IPS DF 6.9 (cell line): ENCODE measurements around the gene SERPINA9.
"Not testable (repeated sequence)": the region's sequence is repeated elsewhere in the genome, so short reads cannot be mapped to it uniquely, and the experiment has no call there.

ENCODE experiments used
- DNase-seq: peaks from one replicate; pipeline ENCODE4 v3.0.0-alpha.2; 2013; ENCODE audit warnings: low read depth, low spot score
- H3K27ac ChIP-seq: one replicate; pipeline ENCODE4 v1.5.1; 2013; ENCODE audit warnings: low read length, control low read depth
- H3K27me3 ChIP-seq: 2 replicates; pipeline ENCODE4 v1.6.1; 2013; ENCODE audit warnings: mild to moderate bottlenecking, low read length; ENCODE audit not compliant: control insufficient read depth, insufficient read depth
- H3K36me3 ChIP-seq: 2 replicates; pipeline ENCODE4 v1.6.1; 2013; ENCODE audit warnings: low read length; ENCODE audit not compliant: control insufficient read depth, insufficient read depth
- H3K4me1 ChIP-seq: 2 replicates; pipeline ENCODE4 v1.6.1; 2013; ENCODE audit warnings: low read length; ENCODE audit not compliant: control insufficient read depth, insufficient read depth
- H3K4me3 ChIP-seq: 2 replicates; pipeline ENCODE4 v1.5.1; 2013; ENCODE audit warnings: mild to moderate bottlenecking, low read length
- H3K9me3 ChIP-seq: 2 replicates; pipeline ENCODE4 v1.6.1; 2013; ENCODE audit warnings: low read length, inconsistent platforms; ENCODE audit not compliant: control insufficient read depth, insufficient read depth
- WGBS: extraction: QIAGEN DNeasy Blood & Tissue Kit; methylation state at CpG from one replicate; pipeline ENCODE4 v1.1.7; 2013; ENCODE audit warnings: mixed read lengths, missing lambda C conversion rate; ENCODE audit not compliant: insufficient read length, insufficient coverage; 5-methylcytosine and 5-hydroxymethylcytosine counted together

SERPINA9 gene

DNA sequence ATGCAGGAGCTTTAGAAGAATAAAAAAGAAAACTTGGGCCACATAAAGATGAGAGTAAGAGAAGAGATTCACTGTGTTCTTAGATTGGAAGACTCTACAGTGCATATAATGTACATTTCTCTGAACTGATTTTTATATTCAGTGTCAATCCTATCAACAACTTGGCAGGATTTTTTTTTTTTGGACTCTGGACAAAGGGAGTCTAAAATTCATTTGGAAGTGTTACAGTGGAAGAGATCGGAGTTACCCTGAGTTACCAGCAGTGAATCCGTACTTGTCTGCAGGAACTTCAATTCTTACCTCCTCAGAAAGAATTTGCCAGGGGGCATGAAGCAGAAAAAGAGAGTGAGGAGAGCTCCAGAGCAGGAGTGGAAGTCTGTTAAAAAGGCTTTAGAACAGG is 47.4 kb downstream of the SERPINA9 start:
- H3K36me3 ChIP-seq = no peaks in the 10 kb centered on the region
- H3K9me3 ChIP-seq = no peaks in the 10 kb centered on the region
- no peak overlapping the region for H3K27ac ChIP-seq
- no peak overlapping the region for H3K4me3 ChIP-seq
- no peaks in the 10 kb centered on the region for H3K4me1 ChIP-seq
- H3K27me3 ChIP-seq = no peaks in the 10 kb centered on the region
- no CpG with 5 or more reads among the region's 2 CpGs for WGBS
- no peak for DNase-seq

DNA sequence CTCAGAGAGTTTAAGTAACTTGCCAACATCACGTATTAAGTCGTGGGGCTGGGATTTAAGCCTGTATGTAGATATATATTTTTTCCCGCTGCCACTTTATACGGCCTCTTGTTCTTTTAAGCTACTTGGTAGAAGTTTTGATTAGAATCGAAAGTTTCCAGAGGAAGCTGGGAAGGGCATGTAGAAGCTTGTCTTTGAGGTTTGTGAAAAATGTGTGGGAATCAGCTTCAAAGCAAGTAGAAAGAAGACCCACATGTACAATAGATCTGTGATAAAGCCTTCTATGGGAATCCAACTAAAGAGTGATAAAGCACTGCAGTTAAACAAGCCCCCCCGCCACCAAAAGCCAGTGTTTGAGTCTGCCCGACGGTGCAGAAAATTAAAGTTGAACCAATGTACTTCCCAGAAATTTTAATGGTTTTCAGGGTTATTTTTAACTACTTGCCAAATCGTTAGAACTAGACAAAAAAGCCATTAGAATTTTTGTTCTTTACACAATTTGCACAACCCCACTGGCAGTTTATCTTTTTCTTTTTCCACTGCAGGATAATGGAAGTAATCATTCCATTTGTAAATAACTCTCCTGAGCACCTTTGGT is 48.9 kb downstream of the SERPINA9 start:
- no peak for DNase-seq
- Histone ChIP-seq H3K27ac (no peak overlapping the region), H3K9me3 (no peaks in the 10 kb centered on the region), H3K4me1 (no peaks in the 10 kb centered on the region), H3K36me3 (no peaks in the 10 kb centered on the region), H3K4me3 (no peak overlapping the region), H3K27me3 (no peaks in the 10 kb centered on the region)
- WGBS = no CpG with 5 or more reads among the region's 9 CpGs

DNA sequence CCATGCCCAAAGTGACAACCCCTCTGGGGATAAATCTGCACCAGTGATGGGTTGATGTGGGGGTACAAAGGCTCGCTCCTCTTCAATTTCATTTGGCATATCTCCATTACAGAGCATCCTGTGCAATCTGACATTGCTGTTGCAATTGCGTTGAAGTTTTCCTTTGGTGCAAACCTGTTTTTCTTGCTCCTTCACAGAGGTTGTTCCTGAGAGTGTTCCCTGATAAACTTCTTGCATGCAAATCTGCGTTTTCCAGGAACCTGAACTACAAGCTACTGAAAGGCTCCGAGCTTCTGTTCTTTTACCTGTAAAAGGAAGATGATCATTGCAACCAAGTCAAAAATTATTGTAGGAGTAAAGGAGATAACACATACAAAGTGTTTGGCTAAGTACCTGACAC is 49.5 kb downstream of the SERPINA9 start:
- Histone ChIP-seq H3K36me3 (no peaks in the 10 kb centered on the region), H3K27me3 (no peaks in the 10 kb centered on the region)
- WGBS = no CpG with 5 or more reads among the region's 4 CpGs

DNA sequence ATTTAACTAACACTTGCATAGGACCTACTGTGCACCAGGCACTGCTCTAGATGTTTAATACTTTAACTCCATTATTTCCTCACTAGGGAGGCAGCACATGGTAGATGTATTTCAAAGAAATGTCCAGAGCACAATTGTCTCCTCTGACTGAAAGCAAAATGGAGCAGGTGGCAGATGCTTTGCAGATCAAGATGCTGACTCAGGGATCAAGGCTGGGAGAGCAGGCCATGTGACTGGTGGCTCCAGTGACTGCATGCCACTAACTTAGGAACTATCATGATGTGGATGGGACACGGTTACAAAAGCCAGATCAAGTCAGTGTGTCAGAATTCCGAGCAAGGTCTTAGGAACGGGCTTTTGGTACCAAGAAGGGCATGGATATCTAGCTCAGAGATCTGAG is 51.6 kb downstream of the SERPINA9 start:
- H3K27ac ChIP-seq = no peak overlapping the region
- H3K4me1 ChIP-seq = no peaks in the 10 kb centered on the region
- no peaks in the 10 kb centered on the region for H3K36me3 ChIP-seq
- no peaks in the 10 kb centered on the region for H3K9me3 ChIP-seq
- no peak overlapping the region for H3K4me3 ChIP-seq
- no peak for DNase-seq
- H3K27me3 ChIP-seq = no peaks in the 10 kb centered on the region
- no CpG with 5 or more reads among the region's 3 CpGs for WGBS

More for the DNA sequence above, 49.5 kb downstream of the SERPINA9 start:
- Histone ChIP-seq H3K4me1 (no peaks in the 10 kb centered on the region), H3K4me3 (no peak overlapping the region), H3K27ac (no peak overlapping the region), H3K9me3 (no peaks in the 10 kb centered on the region)
- no peak for DNase-seq

DNA sequence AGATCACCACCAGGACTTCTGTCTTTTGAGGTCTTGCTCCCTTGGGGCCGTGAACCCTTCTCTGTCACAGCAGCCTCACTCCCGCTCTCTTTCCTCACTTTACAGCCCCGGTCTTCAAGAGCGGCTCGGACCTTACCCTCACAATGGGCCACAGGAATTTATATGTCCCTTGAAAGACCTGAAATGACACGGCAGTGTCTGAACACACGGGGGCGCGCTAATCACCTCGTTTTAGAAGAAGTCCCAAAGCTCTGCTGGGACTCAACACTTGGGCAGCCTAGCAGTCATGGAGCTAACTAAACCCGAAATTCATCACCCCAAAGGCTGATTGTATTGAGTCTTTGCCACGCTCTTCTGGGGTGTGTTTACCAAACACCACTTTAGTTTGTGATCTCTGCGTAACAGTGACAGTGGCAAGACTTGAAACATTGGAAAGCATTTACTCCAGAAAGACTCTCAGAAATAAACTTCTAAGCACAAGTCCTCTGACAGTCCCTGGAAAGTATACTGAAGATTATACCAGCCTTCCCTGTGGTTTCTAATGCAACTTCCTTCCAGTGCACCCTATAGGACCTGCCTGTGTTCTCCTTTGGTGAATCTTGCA is 52.4 kb downstream of the SERPINA9 start:
- H3K36me3 ChIP-seq = no peaks in the 10 kb centered on the region
- H3K4me3 ChIP-seq = no peak overlapping the region
- H3K27ac ChIP-seq = no peak overlapping the region
- no peaks in the 10 kb centered on the region for H3K4me1 ChIP-seq
- WGBS = no CpG with 5 or more reads among the region's 13 CpGs
- no peaks in the 10 kb centered on the region for H3K27me3 ChIP-seq
- no peaks in the 10 kb centered on the region for H3K9me3 ChIP-seq
- DNase-seq = peak; percentile 82

DNA sequence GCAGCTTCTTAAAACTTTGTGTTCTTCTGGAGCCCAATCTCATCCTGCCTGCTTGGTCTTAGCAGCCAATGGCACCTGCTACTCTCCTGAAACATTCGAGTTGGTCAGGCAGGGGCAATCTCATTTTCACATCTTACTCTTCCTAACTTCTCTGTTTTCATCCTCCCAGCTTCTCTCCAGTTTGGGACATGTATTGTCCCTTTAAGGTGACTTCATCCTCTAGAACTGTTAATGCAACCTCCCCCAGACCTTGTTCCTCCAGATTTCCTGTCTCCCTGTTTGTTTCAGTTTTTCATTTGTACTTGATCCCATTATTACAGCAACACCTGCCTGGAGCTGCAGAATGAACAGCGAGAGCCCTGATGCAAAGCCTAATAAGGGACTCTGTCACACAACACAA is 54.7 kb downstream of the SERPINA9 start:
- no CpG with 5 or more reads among the region's 2 CpGs for WGBS
- no peaks in the 10 kb centered on the region for H3K27me3 ChIP-seq
- no peak for DNase-seq

DNA sequence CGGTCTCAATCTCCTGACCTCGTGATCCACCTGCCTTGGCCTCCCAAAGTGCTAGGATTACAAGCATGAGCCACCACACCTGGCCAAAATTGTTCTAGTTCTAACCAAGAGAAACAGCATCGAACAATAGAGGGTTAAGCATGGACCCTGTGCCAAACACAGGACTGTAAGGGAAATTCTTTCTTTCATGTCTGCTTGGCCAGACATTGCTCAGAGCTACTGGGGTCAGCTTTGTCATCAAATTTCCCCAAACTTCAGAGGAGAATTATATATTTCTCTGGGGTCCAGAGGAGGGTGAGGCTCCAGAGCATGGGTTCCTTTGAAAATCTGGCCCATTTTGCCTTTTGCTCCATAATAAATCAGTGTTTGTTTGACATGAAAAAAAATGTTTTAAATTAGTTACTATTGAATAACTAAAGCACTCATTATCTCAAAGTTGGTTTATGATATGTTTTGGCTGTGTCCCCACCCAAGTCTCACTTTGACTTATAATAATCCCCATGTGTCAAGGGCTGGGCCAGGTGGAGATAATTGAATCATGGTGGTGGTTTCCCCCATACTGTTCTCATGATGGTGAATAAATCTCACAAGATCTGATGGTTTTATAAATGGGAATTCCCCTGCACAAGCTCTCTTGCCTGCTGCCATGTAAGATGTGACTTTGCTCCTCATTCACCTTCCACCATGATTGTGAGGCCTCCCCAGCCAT is 58.3 kb downstream of the SERPINA9 start:
- not testable (repeated sequence) for H3K4me1 ChIP-seq, DNase-seq, H3K27me3 ChIP-seq, H3K9me3 ChIP-seq, H3K4me3 ChIP-seq, H3K27ac ChIP-seq, H3K36me3 ChIP-seq
- no CpG with 5 or more reads among the region's 3 CpGs for WGBS

More for the DNA sequence above, 54.7 kb downstream of the SERPINA9 start:
- no peak overlapping the region for H3K27ac ChIP-seq
- H3K4me1 ChIP-seq = no peaks in the 10 kb centered on the region
- H3K36me3 ChIP-seq = no peaks in the 10 kb centered on the region
- no peaks in the 10 kb centered on the region for H3K9me3 ChIP-seq
- H3K4me3 ChIP-seq = no peak overlapping the region
